Adrenal gland (tissue), 12 donors: Measurements from ENCODE around the gene DNM2. TPM values are rescaled to one million over a fixed set of nuclear protein-coding genes. Genes with fewer than 3 reads are reported as not detected.

ENCODE experiments used
- DNase-seq, 7 donors: peaks; one replicate each; pipeline ENCODE4 v3.0.0-alpha.2; 2019 to 2020
- H3K27ac ChIP-seq, 5 donors: fragments of 200-600 bp; sonication (generic) in 4 of 5; 1 replicate in 3 of 5; 2 replicates in 2 of 5; pipeline versions ENCODE4 v1.5.1 to v1.8.0; 2016 to 2020; ENCODE audit warnings: mild to moderate bottlenecking in 1 of 5
- H3K27me3 ChIP-seq: fragments of 200-600 bp; 2 replicates; pipeline ENCODE4 v1.8.0; 2021
- H3K36me3 ChIP-seq, 2 donors: fragments of 200-600 bp; replicated peaks in 1 of 2; 1 replicate in 1 of 2; 2 replicates in 1 of 2; pipeline versions ENCODE4 v1.5.1 to v1.8.0; 2018 to 2022
- H3K4me1 ChIP-seq, 2 donors: fragments of 200-600 bp; replicated peaks in 1 of 2; 1 replicate in 1 of 2; 2 replicates in 1 of 2; pipeline versions ENCODE4 v1.5.1 to v1.8.0; 2018 to 2021
- H3K4me3 ChIP-seq, 4 donors: fragments of 200-600 bp; sonication (generic) in 3 of 4; one replicate each; pipeline ENCODE4 v1.5.1; 2016 to 2018
- H3K9me3 ChIP-seq, 3 donors: fragments of 200-600 bp; sonication (generic) in 1 of 3; replicated peaks in 1 of 3; 1 replicate in 2 of 3; 2 replicates in 1 of 3; pipeline versions ENCODE4 v1.5.1 to v1.8.0; 2016 to 2021
- POLR2A ChIP-seq, 2 donors: fragments of 450-650 bp; IDR thresholded peaks; one replicate each; pipeline ENCODE4 v1.6.1; 2017; ENCODE audit warnings: antibody characterized with exemption in 2 of 2, mild to moderate bottlenecking in 2 of 2, moderate library complexity in 1 of 2
- WGBS, 4 donors: extraction: QIAGEN DNeasy Blood & Tissue Kit in 2 of 4; methylation state at CpG; one replicate each; pipeline versions ENCODE4 v1.1.5 to v1.1.7; 2013 to 2017; 5-methylcytosine and 5-hydroxymethylcytosine counted together
- intact Hi-C, 2 donors: fragments of 100-400 bp; cut with DNase I; formaldehyde crosslinking; loops; one replicate each; pipeline versions ENCODE4 v1.14.1 to v1.15.0; 2022 to 2023
- polyA plus RNA-seq, 3 donors: library from polyadenylated mRNA; stranded (reverse); fragments of 200-250 nt in 2 of 3; fragments of 350-450 nt in 1 of 3; fragmentation: Illumina TruSeq in 1 of 3; extraction: RNeasy Lipid Tissue Mini Kit (QIAGEN cat#74804) in 1 of 3; gene quantifications; one replicate each; pipeline ENCODE4 v1.2.3, GENCODE V29; 2013 to 2014
- total RNA-seq, 9 donors: library from RNA; depleted of rRNA in 4 of 9; stranded (reverse); fragments of >200 nt in 4 of 9; fragments of 120-200 nt in 1 of 9; fragmentation: NEBNext Ultra II Directional in 1 of 9; extraction: Animal tissue kit (Norgen Biotek cat#: 25700) in 1 of 9; gene quantifications; one replicate each; pipeline versions ENCODE4 v1.1.0 to v1.2.4, GENCODE V29; 2013 to 2023
- TF ChIP-seq, protein P1 (sequence below), 6 experiments: fragments of 450-650 bp in 4 of 6; fragments of 200-600 bp in 2 of 6; sonication (generic) in 1 of 6; IDR thresholded peaks; 1 replicate in 5 of 6; 2 replicates in 1 of 6; pipeline versions ENCODE4 v1.5.1 to v1.8.0; 2016 to 2021; ENCODE audit warnings: antibody characterized with exemption in 6 of 6, mild to moderate bottlenecking in 2 of 6, moderate library complexity in 1 of 6
- donor health status: healthy with polysubstance abuse.
- donor health status: Bipolar disorder and iron deficiency.
- donor health status: DM: yes; HTN: yes; CAD: no.
- donor health status: DM: no; HTN: no; CAD: no.
- donor health status: DM: no; HTN: no; CAD: no.
- donor health status: DM: yes; HTN: yes; CAD: no.

The DNM2 gene
- total and polyA plus RNA-seq, 12 donors = 73.3 to 196 (median 153) TPM

DNA sequence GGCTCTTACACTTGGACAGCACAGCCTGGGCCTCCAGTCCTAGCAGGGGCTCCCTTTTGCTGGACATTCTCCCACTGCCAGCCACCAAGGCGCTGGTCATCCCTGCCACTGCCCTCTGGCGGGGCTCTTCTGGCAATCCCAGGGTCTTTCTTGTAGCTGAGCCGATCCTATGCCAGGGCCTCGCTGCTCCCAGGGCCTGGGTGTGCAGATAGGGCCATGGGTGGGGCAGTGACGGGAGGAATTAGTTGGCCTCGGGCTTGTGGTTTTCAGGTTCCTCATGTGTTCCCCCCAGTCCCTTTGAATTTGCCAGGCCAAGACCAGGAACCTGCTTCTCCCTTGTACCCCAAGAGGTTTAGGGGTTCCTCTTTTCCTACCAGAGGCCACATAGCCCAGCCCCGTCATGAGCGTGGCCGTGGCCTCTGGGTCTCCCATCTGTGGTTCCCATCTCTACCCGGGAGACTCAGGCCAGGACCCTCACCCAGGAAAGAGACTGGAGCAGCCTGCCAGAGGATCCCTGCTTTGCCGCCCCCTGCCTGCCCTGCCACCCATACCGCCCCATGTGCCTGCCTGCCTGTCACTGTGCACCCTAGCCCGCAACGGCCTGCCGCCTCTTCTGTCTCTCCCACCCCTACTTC, 91.9 kb downstream of the DNM2 start:
- DNase-seq = no peak
- intact Hi-C loops = no loop called here
- H3K36me3 ChIP-seq = peaks cover 0 to 47% of the 10 kb centered on the region in 2 donors

DNA sequence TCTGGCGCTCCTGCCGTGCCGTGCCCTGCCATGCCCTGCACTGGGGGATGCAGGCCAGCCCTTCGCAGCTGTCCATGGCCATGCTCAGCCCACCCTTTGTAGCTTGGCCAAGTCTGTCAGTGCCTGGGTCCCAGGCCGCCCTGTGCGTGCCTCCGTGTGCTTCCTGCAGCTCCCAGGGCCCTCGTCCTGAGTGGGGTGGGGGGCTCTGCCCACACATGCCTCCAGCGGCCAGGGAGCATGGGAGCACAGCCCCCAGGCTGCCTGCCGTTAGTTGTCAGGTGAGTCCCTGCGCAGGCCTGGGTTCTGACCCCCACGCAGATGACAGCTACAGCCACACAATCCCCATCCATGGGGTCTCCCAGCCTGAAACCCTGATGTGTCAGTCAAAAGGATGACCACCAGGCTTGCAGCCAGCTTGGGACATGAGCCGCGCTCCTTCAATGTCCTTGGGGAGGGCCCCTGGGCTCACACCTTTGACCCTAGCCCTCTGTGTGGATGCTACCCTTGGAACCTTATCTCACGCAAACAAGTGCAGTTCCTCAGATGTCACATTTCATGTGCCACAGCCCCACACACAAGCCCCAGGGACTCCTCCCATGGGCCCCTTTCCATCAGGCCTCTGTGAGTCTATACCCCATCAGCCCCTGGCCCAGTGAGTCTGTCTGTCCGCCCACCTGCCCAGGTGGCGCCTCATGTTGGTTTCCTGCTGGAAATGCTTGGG, 93.7 kb downstream of the DNM2 start:
- Histone ChIP-seq H3K9me3 (no peaks in the 10 kb centered on the region), H3K27me3 (no peaks in the 10 kb centered on the region), H3K4me3 (no peak overlapping the region), H3K27ac (peak overlapping the region in 1 of 5 donors; percentile 87), H3K36me3 (peaks cover 0 to 38% of the 10 kb centered on the region in 2 donors), H3K4me1 (peaks cover 6 to 13% of the 10 kb centered on the region in 2 donors)
- intact Hi-C loops = no loop called here
- 86 to 95% (median 90%) methylated on average over 4 to 17 of the region's 17 CpGs for WGBS, 4 donors
- no peak for DNase-seq
- TF ChIP-seq, protein P1, sequence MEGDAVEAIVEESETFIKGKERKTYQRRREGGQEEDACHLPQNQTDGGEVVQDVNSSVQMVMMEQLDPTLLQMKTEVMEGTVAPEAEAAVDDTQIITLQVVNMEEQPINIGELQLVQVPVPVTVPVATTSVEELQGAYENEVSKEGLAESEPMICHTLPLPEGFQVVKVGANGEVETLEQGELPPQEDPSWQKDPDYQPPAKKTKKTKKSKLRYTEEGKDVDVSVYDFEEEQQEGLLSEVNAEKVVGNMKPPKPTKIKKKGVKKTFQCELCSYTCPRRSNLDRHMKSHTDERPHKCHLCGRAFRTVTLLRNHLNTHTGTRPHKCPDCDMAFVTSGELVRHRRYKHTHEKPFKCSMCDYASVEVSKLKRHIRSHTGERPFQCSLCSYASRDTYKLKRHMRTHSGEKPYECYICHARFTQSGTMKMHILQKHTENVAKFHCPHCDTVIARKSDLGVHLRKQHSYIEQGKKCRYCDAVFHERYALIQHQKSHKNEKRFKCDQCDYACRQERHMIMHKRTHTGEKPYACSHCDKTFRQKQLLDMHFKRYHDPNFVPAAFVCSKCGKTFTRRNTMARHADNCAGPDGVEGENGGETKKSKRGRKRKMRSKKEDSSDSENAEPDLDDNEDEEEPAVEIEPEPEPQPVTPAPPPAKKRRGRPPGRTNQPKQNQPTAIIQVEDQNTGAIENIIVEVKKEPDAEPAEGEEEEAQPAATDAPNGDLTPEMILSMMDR (IDR thresholded peaks at IDR 0.05) = no peak
- no peak for TF ChIP-seq POLR2A (IDR thresholded peaks at IDR 0.05)

More for the DNA sequence above, 91.9 kb downstream of the DNM2 start:
- Histone ChIP-seq H3K9me3 (no peaks in the 10 kb centered on the region), H3K27ac (peak overlapping the region in 1 of 5 donors; percentile 49), H3K27me3 (no peaks in the 10 kb centered on the region), H3K4me1 (peaks cover 6 to 17% of the 10 kb centered on the region in 2 donors), H3K4me3 (no peak overlapping the region)
- no peak for TF ChIP-seq POLR2A (IDR thresholded peaks at IDR 0.05)
- TF ChIP-seq, protein P1 (IDR thresholded peaks at IDR 0.05) = no peak
- WGBS, 4 donors = 76 to 83% (median 80%) methylated on average over 14 to 15 of the region's 15 CpGs

DNA sequence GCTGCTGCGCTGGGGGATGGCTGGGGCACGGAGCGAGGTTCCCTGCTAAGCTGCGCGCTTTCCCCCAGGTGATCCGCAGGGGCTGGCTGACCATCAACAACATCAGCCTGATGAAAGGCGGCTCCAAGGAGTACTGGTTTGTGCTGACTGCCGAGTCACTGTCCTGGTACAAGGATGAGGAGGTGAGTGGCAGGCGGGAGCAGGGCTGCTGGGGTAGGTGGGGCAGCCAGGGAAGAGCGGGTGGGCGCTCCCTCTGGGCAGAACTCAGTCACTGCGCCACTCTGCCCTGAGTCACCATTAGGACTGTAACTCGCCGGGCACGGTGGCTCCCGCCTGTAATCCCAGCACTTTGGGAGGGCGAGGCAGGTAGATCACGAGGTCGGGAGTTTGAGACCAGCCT, 94.3 kb downstream of the DNM2 start:
- H3K9me3 ChIP-seq = no peaks in the 10 kb centered on the region
- no peaks in the 10 kb centered on the region for H3K27me3 ChIP-seq
- peaks cover 6 to 13% of the 10 kb centered on the region in 2 donors for H3K4me1 ChIP-seq
- intact Hi-C loops = no loop called here
- 87 to 95% (median 94%) methylated on average over 8 to 19 of the region's 19 CpGs for WGBS, 4 donors
- no peak for TF ChIP-seq POLR2A (IDR thresholded peaks at IDR 0.05)
- TF ChIP-seq, protein P1 (IDR thresholded peaks at IDR 0.05) = no peak
- peak overlapping the region in 2 of 5 donors; percentile 76 to 87 for H3K27ac ChIP-seq
- H3K4me3 ChIP-seq = no peak overlapping the region
- DNase-seq = no peak
- peaks cover 0 to 45% of the 10 kb centered on the region in 2 donors for H3K36me3 ChIP-seq

DNA sequence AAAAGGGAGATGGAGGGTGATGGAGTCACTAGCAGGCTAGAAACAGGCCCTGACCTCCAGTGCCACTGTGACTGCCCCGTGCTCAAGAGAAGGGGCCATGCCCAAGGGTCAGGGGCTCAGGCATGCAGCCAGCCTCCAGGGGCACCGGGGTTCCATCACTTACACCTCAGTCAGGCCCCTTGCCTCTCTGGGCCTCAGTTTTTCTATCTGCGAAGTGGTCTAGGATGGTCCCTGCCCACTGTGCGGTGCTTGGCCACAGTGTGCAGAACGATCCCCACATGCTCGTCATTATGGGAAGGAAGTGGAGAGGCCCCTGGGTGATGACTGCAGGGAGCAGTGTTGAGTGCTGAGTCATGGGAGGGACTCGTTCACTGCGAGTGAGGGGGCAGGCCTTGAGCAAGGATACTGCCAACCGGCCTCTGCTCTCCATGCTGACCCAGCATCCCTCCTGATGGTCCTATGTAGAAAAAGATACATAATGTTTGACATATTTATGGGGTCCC, 95.1 kb downstream of the DNM2 start:
- intact Hi-C loops = no loop called here
- TF ChIP-seq, protein P1 (IDR thresholded peaks at IDR 0.05) = no peak
- no peak for TF ChIP-seq POLR2A (IDR thresholded peaks at IDR 0.05)
- Histone ChIP-seq H3K36me3 (peaks cover 0 to 47% of the 10 kb centered on the region in 2 donors), H3K9me3 (no peaks in the 10 kb centered on the region), H3K4me3 (no peak overlapping the region), H3K27me3 (no peaks in the 10 kb centered on the region), H3K4me1 (peaks cover 6 to 13% of the 10 kb centered on the region in 2 donors), H3K27ac (peak overlapping the region in 4 of 5 donors; percentile 43 to 87 (median 61))
- peak in 6 of 7 donors; percentile 80 to 83 (median 83) for DNase-seq
- 26 to 41% (median 33%) methylated on average over 8 to 9 of the region's 9 CpGs for WGBS, 4 donors
